Activated T-helper 1 cell treated with Interleukin-2 at 50 U/mL for 16 hours (primary cell): ENCODE data around the gene HIF1AN.

ENCODE experiments used
- DNase-seq: peaks from one replicate; pipeline ENCODE4 v3.0.0-alpha.2; 2020; ENCODE audit warnings: low read depth

Gene HIF1AN

GRCh38 chr10:100522107-100522801, 13.5 kb upstream of the HIF1AN start:
- no peak for DNase-seq

- DNase-seq: no peak
These were observed 12.8 kb upstream of the HIF1AN start for GRCh38 chr10:100522945-100523344.

GRCh38 chr10:100524206-100524605, 11.5 kb upstream of the HIF1AN start:
- DNase-seq: no peak

- no peak for DNase-seq
These were observed 11.1 kb upstream of the HIF1AN start for GRCh38 chr10:100524638-100525037.

- DNase-seq: no peak
These were observed 7.4 kb upstream of the HIF1AN start for GRCh38 chr10:100528123-100528886.

GRCh38 chr10:100528921-100529474, 6.7 kb upstream of the HIF1AN start:
- no peak for DNase-seq

GRCh38 chr10:100529475-100530298, 6.1 kb upstream of the HIF1AN start, which contains the start of gene NDUFB8:
TSS of gene NDUFB8 (minus strand) at chr10:100529871. CDS start at chr10:100529851, 20 bp downstream.
- DNase-seq: peak; percentile 76

GRCh38 chr10:100531761-100532160, 4.0 kb upstream of the HIF1AN start:
- DNase-seq: no peak

- DNase-seq: no peak
These were observed 1.0 kb upstream of the HIF1AN start for GRCh38 chr10:100534726-100535125.

GRCh38 chr10:100535338-100535714, 417 bp upstream of the HIF1AN start:
- no peak for DNase-seq

GRCh38 chr10:100537475-100537874, 1.7 kb downstream of the HIF1AN start:
- DNase-seq: no peak

- DNase-seq: no peak
These were observed 9.2 kb downstream of the HIF1AN start for GRCh38 chr10:100544950-100545349.

- no peak for DNase-seq
These were observed 15.5 kb downstream of the HIF1AN start for GRCh38 chr10:100551196-100551595.

- no peak for DNase-seq
These were observed 16.0 kb downstream of the HIF1AN start for GRCh38 chr10:100551738-100552137.

- DNase-seq: no peak
These were observed 18.2 kb downstream of the HIF1AN start for GRCh38 chr10:100553929-100554328.

- DNase-seq: no peak
These were observed 19.2 kb downstream of the HIF1AN start for GRCh38 chr10:100554902-100555301.

- DNase-seq: no peak
These were observed 24.5 kb downstream of the HIF1AN start for GRCh38 chr10:100560248-100560647.

- no peak for DNase-seq
These were observed 25.3 kb downstream of the HIF1AN start for GRCh38 chr10:100561005-100561404.

GRCh38 chr10:100562008-100562672, 26.4 kb downstream of the HIF1AN start:
- peak; percentile 66 for DNase-seq

- no peak for DNase-seq
These were observed 29.7 kb downstream of the HIF1AN start for GRCh38 chr10:100565206-100565985.

- DNase-seq: no peak
These were observed 30.8 kb downstream of the HIF1AN start for GRCh38 chr10:100566561-100566960.
